Osteocyte (in vitro differentiated cells): ENCODE results near the gene SDC4. TPM values are rescaled to one million over a fixed set of nuclear protein-coding genes. Genes with fewer than 3 reads are reported as not detected.

Experiments used
- DNase-seq: peaks from one replicate; pipeline ENCODE4 v3.0.0; 2021; ENCODE audit warnings: mixed read lengths; ENCODE audit not compliant: unreplicated experiment; ENCODE audit errors: extremely low spot score
- H3K27ac Mint-ChIP-seq: one replicate; pipeline ENCODE4 v1.8.0; 2021; ENCODE audit warnings: mild to moderate bottlenecking, mixed read lengths; ENCODE audit not compliant: unreplicated experiment
- H3K27me3 Mint-ChIP-seq: one replicate; pipeline ENCODE4 v1.8.0; 2021; ENCODE audit warnings: mixed read lengths; ENCODE audit not compliant: unreplicated experiment
- H3K36me3 Mint-ChIP-seq: one replicate; pipeline ENCODE4 v1.8.0; 2021; ENCODE audit warnings: mixed read lengths; ENCODE audit not compliant: unreplicated experiment
- H3K4me1 Mint-ChIP-seq: one replicate; pipeline ENCODE4 v1.8.0; 2021; ENCODE audit warnings: mixed read lengths; ENCODE audit not compliant: unreplicated experiment
- H3K4me3 Mint-ChIP-seq: one replicate; pipeline ENCODE4 v1.8.0; 2021; ENCODE audit warnings: mild to moderate bottlenecking, moderate library complexity, mixed read lengths; ENCODE audit not compliant: unreplicated experiment
- H3K9me3 Mint-ChIP-seq: one replicate; pipeline ENCODE4 v1.8.0; 2021; ENCODE audit warnings: mixed read lengths; ENCODE audit not compliant: unreplicated experiment
- CTCF ChIP-seq: fragments of 200-600 bp; sonication (generic); IDR thresholded peaks from 2 replicates; pipeline ENCODE4 v1.5.0; 2021; ENCODE audit warnings: antibody characterized with exemption, mild to moderate bottlenecking, moderate library complexity
- total RNA-seq: library from RNA; stranded (reverse); gene quantifications from 2 replicates; pipeline ENCODE4 v1.2.1, GENCODE V29; 2021

SDC4 gene
- total RNA-seq, 1 donor from 2014 or later: 31.5 TPM

GRCh38 chr20:45283551-45284057, 64.6 kb downstream of the SDC4 start:
- DNase-seq: no peak
- Mint-ChIP-seq H3K27me3 (peaks cover 51% of the 10 kb centered on the region), H3K36me3 (no peaks in the 10 kb centered on the region), H3K27ac (no peak overlapping the region), H3K9me3 (no peaks in the 10 kb centered on the region), H3K4me3 (no peak overlapping the region), H3K4me1 (no peaks in the 10 kb centered on the region)
- no peak for TF ChIP-seq CTCF

GRCh38 chr20:45282700-45283550, 65.3 kb downstream of the SDC4 start:
- DNase-seq: no peak
- Mint-ChIP-seq H3K9me3 (no peaks in the 10 kb centered on the region), H3K27ac (no peak overlapping the region), H3K27me3 (peaks cover 46% of the 10 kb centered on the region), H3K36me3 (no peaks in the 10 kb centered on the region), H3K4me1 (no peaks in the 10 kb centered on the region), H3K4me3 (no peak overlapping the region)
- no peak for TF ChIP-seq CTCF

- DNase-seq: no peak
- H3K27ac Mint-ChIP-seq: no peak overlapping the region
- no peaks in the 10 kb centered on the region for H3K36me3 Mint-ChIP-seq
- H3K4me3 Mint-ChIP-seq: no peak overlapping the region
- no peaks in the 10 kb centered on the region for H3K9me3 Mint-ChIP-seq
- no peak for TF ChIP-seq CTCF
- H3K4me1 Mint-ChIP-seq: no peaks in the 10 kb centered on the region
- peaks cover 43% of the 10 kb centered on the region for H3K27me3 Mint-ChIP-seq
Observed at GRCh38 chr20:45279992-45280391, 68.2 kb downstream of the SDC4 start.

- no peaks in the 10 kb centered on the region for H3K4me1 Mint-ChIP-seq
- no peak overlapping the region for H3K27ac Mint-ChIP-seq
- no peak for TF ChIP-seq CTCF
- no peak overlapping the region for H3K4me3 Mint-ChIP-seq
- no peak for DNase-seq
- H3K9me3 Mint-ChIP-seq: no peaks in the 10 kb centered on the region
- no peaks in the 10 kb centered on the region for H3K36me3 Mint-ChIP-seq
- peaks cover 60% of the 10 kb centered on the region for H3K27me3 Mint-ChIP-seq
Observed at GRCh38 chr20:45275338-45275737, 72.9 kb downstream of the SDC4 start.

Other genes with a start within 250 kb of the SDC4 start
- 0.26 and 0.30 TPM in 2 replicates for gene KCNS1, start 247.3 kb downstream of the SDC4 start, total RNA-seq
- not detected in 2 replicates for gene WFDC5, start 233.2 kb downstream of the SDC4 start, total RNA-seq
- gene WFDC12, start 224.0 kb downstream of the SDC4 start, total RNA-seq: not detected in 2 replicates
- gene PI3, start 173.5 kb downstream of the SDC4 start, total RNA-seq: not detected in 2 replicates
- not detected in 2 replicates for gene SEMG1, start 141.4 kb downstream of the SDC4 start, total RNA-seq
- gene SEMG2, start 127.1 kb downstream of the SDC4 start, total RNA-seq: not detected in 2 replicates
- not detected in 2 replicates for gene SLPI, start 93.9 kb downstream of the SDC4 start, total RNA-seq
- gene RBPJL, start 41.6 kb downstream of the SDC4 start, total RNA-seq: not detected in 2 replicates
- gene MATN4, start 40.1 kb downstream of the SDC4 start, total RNA-seq: not detected in 2 replicates
- gene SYS1, start 14.7 kb upstream of the SDC4 start, total RNA-seq: 23.7 and 23.8 TPM in 2 replicates
- not detected in 2 replicates for gene TP53TG5, start 29.9 kb upstream of the SDC4 start, total RNA-seq
- gene DBNDD2, start 59.9 kb upstream of the SDC4 start, total RNA-seq: 37.4 and 37.7 TPM in 2 replicates
- gene PIGT, start 67.7 kb upstream of the SDC4 start, total RNA-seq: 137 and 140 TPM in 2 replicates
- not detected in 2 replicates for gene WFDC2, start 121.3 kb upstream of the SDC4 start, total RNA-seq
- not detected in 2 replicates for gene SPINT3, start 167.2 kb upstream of the SDC4 start, total RNA-seq
- gene WFDC6, start 191.1 kb upstream of the SDC4 start, total RNA-seq: not detected in 2 replicates
- gene EPPIN, start 199.0 kb upstream of the SDC4 start, total RNA-seq: not detected in 2 replicates
- gene WFDC8, start 230.9 kb upstream of the SDC4 start, total RNA-seq: not detected in 2 replicates